ENCODE measurements around the gene PRPH2.

DNA sequence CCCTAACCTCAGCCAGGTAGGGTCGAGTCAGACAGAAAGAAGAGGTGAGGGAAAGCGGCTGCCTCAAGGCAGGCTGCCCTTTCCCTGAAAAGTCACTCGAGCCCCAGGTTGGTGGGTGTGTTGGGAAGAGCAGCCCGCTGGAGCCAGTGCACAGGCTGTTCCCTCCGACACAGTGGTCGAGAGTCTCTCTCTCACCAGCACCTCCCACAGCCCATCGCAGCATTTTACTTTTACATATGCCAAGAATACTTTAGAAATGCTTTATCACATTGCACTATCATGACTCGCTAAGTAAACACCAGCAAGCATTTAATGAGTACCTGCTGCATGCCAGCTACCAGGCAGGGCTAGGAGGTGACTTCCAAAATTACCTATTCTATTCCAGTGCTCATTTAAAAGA, 1.7 kb downstream of the PRPH2 start:
- TF ChIP-seq, protein P1, sequence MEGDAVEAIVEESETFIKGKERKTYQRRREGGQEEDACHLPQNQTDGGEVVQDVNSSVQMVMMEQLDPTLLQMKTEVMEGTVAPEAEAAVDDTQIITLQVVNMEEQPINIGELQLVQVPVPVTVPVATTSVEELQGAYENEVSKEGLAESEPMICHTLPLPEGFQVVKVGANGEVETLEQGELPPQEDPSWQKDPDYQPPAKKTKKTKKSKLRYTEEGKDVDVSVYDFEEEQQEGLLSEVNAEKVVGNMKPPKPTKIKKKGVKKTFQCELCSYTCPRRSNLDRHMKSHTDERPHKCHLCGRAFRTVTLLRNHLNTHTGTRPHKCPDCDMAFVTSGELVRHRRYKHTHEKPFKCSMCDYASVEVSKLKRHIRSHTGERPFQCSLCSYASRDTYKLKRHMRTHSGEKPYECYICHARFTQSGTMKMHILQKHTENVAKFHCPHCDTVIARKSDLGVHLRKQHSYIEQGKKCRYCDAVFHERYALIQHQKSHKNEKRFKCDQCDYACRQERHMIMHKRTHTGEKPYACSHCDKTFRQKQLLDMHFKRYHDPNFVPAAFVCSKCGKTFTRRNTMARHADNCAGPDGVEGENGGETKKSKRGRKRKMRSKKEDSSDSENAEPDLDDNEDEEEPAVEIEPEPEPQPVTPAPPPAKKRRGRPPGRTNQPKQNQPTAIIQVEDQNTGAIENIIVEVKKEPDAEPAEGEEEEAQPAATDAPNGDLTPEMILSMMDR (IDR thresholded peaks at IDR 0.05; ENCODE audit: insufficient read depth, low read length, poor library complexity, severe bottlenecking): no peak
- TF ChIP-seq EZH2phosphoT487 (conservative IDR thresholded peaks at IDR 0.05; ENCODE audit: low read length): no peak

All from SU-DHL-6 (cell line).